WTC11 (cell line): Measurements from ENCODE around the gene UBE2J2. TPM values are rescaled to one million over a fixed set of nuclear protein-coding genes. Genes with fewer than 3 reads are reported as not detected.
A peak's percentile ranks its signal among the peaks of the same experiment; 100 is the strongest.

Experiments used
- ATAC-seq: fragments of 200-7000 bp; cut with Tn5 transposase; 2 replicates; pipeline ENCODE4 v1.10.0; 2021; ENCODE audit warnings: mild to moderate bottlenecking, moderate library complexity
- CTCF ChIA-PET: fragments of 300-600 bp; sonication (Branson Sonifier 250); formaldehyde crosslinking; loops from one replicate; lab custom pipeline; 2021; ENCODE audit warnings: antibody characterized with exemption; lab: Charles Lee
- POLR2A ChIA-PET: fragments of 350-600 bp; sonication (Branson Sonifier 250); formaldehyde crosslinking; loops from one replicate; lab custom pipeline; 2021; ENCODE audit warnings: antibody characterized with exemption; lab: Charles Lee
- DNase-seq: peaks from one replicate; pipeline ENCODE4 v3.0.0; 2021; ENCODE audit warnings: low spot score
- H3K27ac Mint-ChIP-seq: 2 replicates; pipeline ENCODE4 v1.8.0; 2021; ENCODE audit warnings: mixed read lengths
- H3K27me3 Mint-ChIP-seq: 2 replicates; pipeline ENCODE4 v1.8.0; 2021; ENCODE audit warnings: low read depth, mild to moderate bottlenecking, moderate library complexity, mixed read lengths
- H3K36me3 Mint-ChIP-seq: 2 replicates; pipeline ENCODE4 v1.8.0; 2021; ENCODE audit warnings: mixed read lengths
- H3K4me1 Mint-ChIP-seq: 2 replicates; pipeline ENCODE4 v1.8.0; 2022; ENCODE audit warnings: mixed read lengths
- H3K4me3 Mint-ChIP-seq: 2 replicates; pipeline ENCODE4 v1.8.0; 2021; ENCODE audit warnings: mild to moderate bottlenecking, moderate library complexity, mixed read lengths
- H3K9me3 Mint-ChIP-seq: 2 replicates; pipeline ENCODE4 v1.8.0; 2021; ENCODE audit warnings: mixed read lengths
- CBFB ChIP-seq: sonication (generic); formaldehyde crosslinking; IDR thresholded peaks from 2 replicates; pipeline ENCODE4 v1.8.1; 2022; ENCODE audit warnings: mild to moderate bottlenecking, low read depth, missing genetic modification reagents
- CDX4 ChIP-seq: fragments of 250-450 bp; sonication (Bioruptor Pico); IDR thresholded peaks from 2 replicates; pipeline ENCODE4 v1.9.0; 2021; ENCODE audit warnings: moderate library complexity, mild to moderate bottlenecking, inconsistent platforms, borderline replicate concordance
- E2F1 ChIP-seq: sonication (generic); formaldehyde crosslinking; IDR thresholded peaks from 2 replicates; pipeline ENCODE4 v1.8.0; 2022; ENCODE audit warnings: mild to moderate bottlenecking, missing genetic modification reagents
- EMX1 ChIP-seq: fragments of 250-450 bp; sonication (Bioruptor Pico); IDR thresholded peaks from 2 replicates; pipeline ENCODE4 v1.8.0; 2021; ENCODE audit warnings: mild to moderate bottlenecking
- ESRRA ChIP-seq: sonication (generic); formaldehyde crosslinking; IDR thresholded peaks from 2 replicates; pipeline ENCODE4 v1.8.1; 2022; ENCODE audit warnings: mild to moderate bottlenecking, missing genetic modification reagents, borderline replicate concordance
- FOXP1 ChIP-seq: sonication (generic); formaldehyde crosslinking; IDR thresholded peaks from 2 replicates; pipeline ENCODE4 v1.8.0; 2022; ENCODE audit warnings: missing genetic modification reagents, mild to moderate bottlenecking, moderate library complexity, borderline replicate concordance
- GRHL2 ChIP-seq: fragments of 250-450 bp; sonication (Bioruptor Pico); IDR thresholded peaks from 2 replicates; pipeline ENCODE4 v1.8.0; 2022; ENCODE audit warnings: mild to moderate bottlenecking, moderate library complexity; ENCODE audit not compliant: insufficient replicate concordance, severe bottlenecking
- JUN ChIP-seq: sonication (generic); formaldehyde crosslinking; IDR thresholded peaks from 2 replicates; pipeline ENCODE4 v1.8.0; 2023; ENCODE audit warnings: mild to moderate bottlenecking, missing genetic modification reagents
- MAX ChIP-seq: sonication (generic); formaldehyde crosslinking; IDR thresholded peaks from 2 replicates; pipeline ENCODE4 v1.8.0; 2022; ENCODE audit warnings: mild to moderate bottlenecking, missing genetic modification reagents
- NFYB ChIP-seq: sonication (generic); formaldehyde crosslinking; conservative IDR thresholded peaks from 2 replicates; pipeline ENCODE4 v1.8.0; 2022; ENCODE audit warnings: low read depth, missing genetic modification reagents
- NR2C2 ChIP-seq: sonication (generic); formaldehyde crosslinking; IDR thresholded peaks from 2 replicates; pipeline ENCODE4 v1.8.0; 2022; ENCODE audit warnings: mild to moderate bottlenecking, missing genetic modification reagents
- PRDM15 ChIP-seq: sonication (generic); formaldehyde crosslinking; IDR thresholded peaks from 2 replicates; pipeline ENCODE4 v1.8.0; 2022; ENCODE audit warnings: missing genetic modification reagents
- RELA ChIP-seq: sonication (generic); formaldehyde crosslinking; IDR thresholded peaks from 2 replicates; pipeline ENCODE4 v1.8.1; 2022; ENCODE audit warnings: missing genetic modification reagents, mild to moderate bottlenecking, borderline replicate concordance
- SMAD4 ChIP-seq: sonication (generic); formaldehyde crosslinking; IDR thresholded peaks from 2 replicates; pipeline ENCODE4 v1.8.0; 2022; ENCODE audit warnings: mild to moderate bottlenecking, missing genetic modification reagents
- SOX15 ChIP-seq: fragments of 250-450 bp; sonication (Bioruptor Pico); IDR thresholded peaks from 2 replicates; pipeline ENCODE4 v1.9.0; 2021; ENCODE audit warnings: mild to moderate bottlenecking
- SP1 ChIP-seq: sonication (generic); formaldehyde crosslinking; conservative IDR thresholded peaks from 2 replicates; pipeline ENCODE4 v1.8.1; 2022; ENCODE audit warnings: missing genetic modification reagents
- USF2 ChIP-seq: sonication (generic); formaldehyde crosslinking; IDR thresholded peaks from 2 replicates; pipeline ENCODE4 v1.8.1; 2023; ENCODE audit warnings: mild to moderate bottlenecking, missing genetic modification reagents, moderate library complexity
- ZBTB43 ChIP-seq: sonication (generic); formaldehyde crosslinking; IDR thresholded peaks from 2 replicates; pipeline ENCODE4 v1.8.1; 2023; ENCODE audit warnings: mild to moderate bottlenecking, missing genetic modification reagents
- ZNF121 ChIP-seq: sonication (generic); formaldehyde crosslinking; IDR thresholded peaks from 2 replicates; pipeline ENCODE4 v1.8.0; 2023; ENCODE audit warnings: missing genetic modification reagents
- ZNF281 ChIP-seq: sonication (generic); formaldehyde crosslinking; IDR thresholded peaks from 2 replicates; pipeline ENCODE4 v1.8.0; 2023; ENCODE audit warnings: mild to moderate bottlenecking, missing genetic modification reagents
- ZNF425 ChIP-seq: fragments of 250-450 bp; sonication (Bioruptor Pico); conservative IDR thresholded peaks from 2 replicates; pipeline ENCODE4 v1.9.0; 2021; ENCODE audit warnings: mild to moderate bottlenecking
- total RNA-seq: library from RNA; stranded (reverse); gene quantifications from 3 replicates; pipeline ENCODE4 v1.2.3, GENCODE V29; 2021

Gene UBE2J2
- total RNA-seq, 1 experiment from 2014 or later = 72.2 TPM

GRCh38 chr1:1223891-1224290 lies 49.8 kb downstream of the UBE2J2 start:
- Mint-ChIP-seq H3K27me3 (no peaks in the 10 kb centered on the region), H3K4me1 (no peaks in the 10 kb centered on the region), H3K9me3 (no peaks in the 10 kb centered on the region), H3K4me3 (no peak overlapping the region), H3K27ac (no peak overlapping the region), H3K36me3 (peaks cover 17% of the 10 kb centered on the region)
- ATAC-seq (no peak), DNase-seq (no peak)
- POLR2A ChIA-PET = no interaction called here
- TF ChIP-seq SP1 (no peak), E2F1 (CRISPR knock-in tag) (no peak), NR2C2 (CRISPR knock-in tag) (no peak), USF2 (CRISPR knock-in tag) (no peak), RELA (CRISPR knock-in tag) (no peak), ZBTB43 (CRISPR knock-in tag) (no peak), JUN (CRISPR knock-in tag) (no peak), SOX15 (CRISPR knock-in tag) (no peak), CDX4 (no peak), GRHL2 (no peak), EMX1 (no peak)
- CTCF ChIA-PET = no interaction called here

GRCh38 chr1:1223321-1223720 lies 50.3 kb downstream of the UBE2J2 start:
- CTCF ChIA-PET = no interaction called here

GRCh38 chr1:1222575-1223225 lies 51.0 kb downstream of the UBE2J2 start:
- H3K4me1 Mint-ChIP-seq = no peaks in the 10 kb centered on the region
- no peak overlapping the region for H3K4me3 Mint-ChIP-seq
- no peaks in the 10 kb centered on the region for H3K27me3 Mint-ChIP-seq
- ChIA-PET POLR2A (no interaction called here), CTCF (no interaction called here)
- H3K36me3 Mint-ChIP-seq = peaks cover 17% of the 10 kb centered on the region
- peak overlapping the region; percentile 74; the same call in 1 of the 2 replicates for H3K27ac Mint-ChIP-seq
- H3K9me3 Mint-ChIP-seq = no peaks in the 10 kb centered on the region
- DNase-seq (no peak), ATAC-seq (no peak)
- TF ChIP-seq ESRRA (CRISPR knock-in tag) = no peak
- no peak for TF ChIP-seq SP1
- TF ChIP-seq ZNF425 (CRISPR knock-in tag) = no peak
- TF ChIP-seq SMAD4 (CRISPR knock-in tag) = no peak
- TF ChIP-seq MAX = no peak
- TF ChIP-seq PRDM15 (CRISPR knock-in tag) = no peak
- TF ChIP-seq ZNF281 (CRISPR knock-in tag) = no peak
- no peak for TF ChIP-seq FOXP1 (CRISPR knock-in tag)
- TF ChIP-seq CBFB (CRISPR knock-in tag) = no peak

More at GRCh38 chr1:1223321-1223720, 50.3 kb downstream of the UBE2J2 start:
- Mint-ChIP-seq H3K4me3 (no peak overlapping the region), H3K4me1 (no peaks in the 10 kb centered on the region), H3K27me3 (no peaks in the 10 kb centered on the region), H3K9me3 (no peaks in the 10 kb centered on the region), H3K36me3 (peaks cover 17% of the 10 kb centered on the region), H3K27ac (peak overlapping the region; percentile 43)
- ATAC-seq = no peak
- DNase-seq = no peak
- POLR2A ChIA-PET = no interaction called here
- TF ChIP-seq NFYB (CRISPR knock-in tag) (no peak), ZNF121 (CRISPR knock-in tag) (no peak; the same call in 1 of the 2 replicates)
